Activated CD4-positive, alpha-beta T cell treated with anti-CD3 and anti-CD28 coated beads for 1 hour (primary cell): ENCODE measurements around the gene CORO2A.
"Not testable (repeated sequence)": the region's sequence is repeated elsewhere in the genome, so short reads cannot be mapped to it uniquely, and the experiment has no call there.

Experiments used
- DNase-seq: peaks from one replicate; pipeline ENCODE4 v3.0.0-alpha.2; 2020

CORO2A gene

GRCh38 chr9:98134702-98135557 is 57.5 kb downstream of the CORO2A start:
- no peak for DNase-seq

GRCh38 chr9:98132806-98133631 is 59.4 kb downstream of the CORO2A start:
- no peak for DNase-seq

- DNase-seq = no peak
Measured at GRCh38 chr9:98132158-98132557, 60.3 kb downstream of the CORO2A start.

- no peak for DNase-seq
Measured at GRCh38 chr9:98130576-98131228, 61.7 kb downstream of the CORO2A start.

- DNase-seq = not testable (repeated sequence)
Measured at GRCh38 chr9:98130060-98130459, 62.4 kb downstream of the CORO2A start.

GRCh38 chr9:98129451-98129881 is 63.0 kb downstream of the CORO2A start:
- no peak for DNase-seq

GRCh38 chr9:98128316-98128715 is 64.1 kb downstream of the CORO2A start:
- DNase-seq = no peak

- no peak for DNase-seq
Measured at GRCh38 chr9:98127226-98127625, 65.2 kb downstream of the CORO2A start.

- DNase-seq = no peak
Measured at GRCh38 chr9:98124637-98125426, 67.6 kb downstream of the CORO2A start.

GRCh38 chr9:98124091-98124490 is 68.3 kb downstream of the CORO2A start:
- DNase-seq = not testable (repeated sequence)

GRCh38 chr9:98121058-98121457 is 71.4 kb downstream of the CORO2A start:
- no peak for DNase-seq

- DNase-seq = no peak
Measured at GRCh38 chr9:98120476-98120875, 72.0 kb downstream of the CORO2A start.

GRCh38 chr9:98118640-98119601 is 73.5 kb downstream of the CORO2A start, which contains the start of gene TRIM14:
Gene TRIM14, minus strand, starts transcription at chr9:98119222. Its CDS starts 34 bp downstream, at chr9:98119188.
- DNase-seq = peak; percentile 53

- DNase-seq = peak; percentile 27
Measured at GRCh38 chr9:98117984-98118639, 74.3 kb downstream of the CORO2A start.

- not testable (repeated sequence) for DNase-seq
Measured at GRCh38 chr9:98117097-98117496, 75.3 kb downstream of the CORO2A start.

- DNase-seq = no peak
Measured at GRCh38 chr9:98109052-98109451, 83.4 kb downstream of the CORO2A start.

- DNase-seq = no peak
Measured at GRCh38 chr9:98108531-98109031, 83.9 kb downstream of the CORO2A start.

GRCh38 chr9:98107926-98108325 is 84.5 kb downstream of the CORO2A start:
- DNase-seq = no peak

GRCh38 chr9:98105006-98105405 is 87.4 kb downstream of the CORO2A start:
- no peak for DNase-seq

GRCh38 chr9:98104445-98104881 is 88.0 kb downstream of the CORO2A start:
- no peak for DNase-seq
